Muscle of leg (tissue), 16 donors: ENCODE results near the gene RASSF1. TPM values are rescaled to one million over a fixed set of nuclear protein-coding genes. Genes with fewer than 3 reads are reported as not detected.
A peak's percentile ranks its signal among the peaks of the same experiment; 100 is the strongest.

Experiments used
- DNase-seq: peaks from one replicate; pipeline ENCODE4 v3.0.0; 2013
- H3K27ac ChIP-seq: one replicate; pipeline ENCODE4 v1.5.1; 2013; ENCODE audit warnings: mild to moderate bottlenecking, low read length, control low read depth
- H3K27me3 ChIP-seq: one replicate; pipeline ENCODE4 v1.6.1; 2013; ENCODE audit warnings: low read length; ENCODE audit not compliant: control insufficient read depth, insufficient read depth
- H3K36me3 ChIP-seq: one replicate; pipeline ENCODE4 v1.6.1; 2013; ENCODE audit warnings: low read length; ENCODE audit not compliant: control insufficient read depth, insufficient read depth
- H3K4me1 ChIP-seq: one replicate; pipeline ENCODE4 v1.6.1; 2013; ENCODE audit warnings: low read length; ENCODE audit not compliant: control insufficient read depth, insufficient read depth
- H3K4me3 ChIP-seq: one replicate; pipeline ENCODE4 v1.5.1; 2013; ENCODE audit warnings: low read length, control low read depth
- H3K9me3 ChIP-seq: replicated peaks from 2 replicates; pipeline ENCODE4 v1.6.1; 2013; ENCODE audit warnings: low read depth, low read length; ENCODE audit not compliant: control insufficient read depth
- WGBS: methylation state at CpG from one replicate; pipeline ENCODE4 v1.1.5; 2013; ENCODE audit warnings: missing lambda C conversion rate; ENCODE audit not compliant: insufficient coverage; 5-methylcytosine and 5-hydroxymethylcytosine counted together
- long read RNA-seq, 11 donors: transcript quantifications; one replicate each; lab custom pipeline, GENCODE V29; 2026
- polyA plus RNA-seq, 8 donors: library from polyadenylated mRNA; unstranded; fragments of 120-200 nt; gene quantifications; one replicate each; pipeline versions ENCODE4 v1.2.1 to v1.2.3, GENCODE V29; 2013; ENCODE audit warnings: inconsistent platforms in 1 of 8, low replicate concordance in 1 of 8; ENCODE audit not compliant: insufficient read length in 8 of 8, insufficient read depth in 1 of 8
- total RNA-seq: library from RNA; stranded (reverse); fragments of 120-200 nt; gene quantifications from one replicate; pipeline ENCODE4 v1.2.4, GENCODE V29; 2013

Gene RASSF1, protein sequence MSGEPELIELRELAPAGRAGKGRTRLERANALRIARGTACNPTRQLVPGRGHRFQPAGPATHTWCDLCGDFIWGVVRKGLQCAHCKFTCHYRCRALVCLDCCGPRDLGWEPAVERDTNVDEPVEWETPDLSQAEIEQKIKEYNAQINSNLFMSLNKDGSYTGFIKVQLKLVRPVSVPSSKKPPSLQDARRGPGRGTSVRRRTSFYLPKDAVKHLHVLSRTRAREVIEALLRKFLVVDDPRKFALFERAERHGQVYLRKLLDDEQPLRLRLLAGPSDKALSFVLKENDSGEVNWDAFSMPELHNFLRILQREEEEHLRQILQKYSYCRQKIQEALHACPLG
- 33.9 TPM for total RNA-seq
- polyA plus RNA-seq: 10 to 100 TPM; 34.9 to 47.7 (median 38.8) TPM
- long read RNA-seq, donor 1, transcript RASSF1-201 (5 exons, 1,757 nt): major isoform, 6 of 6 reads
- long read RNA-seq, donor 1, partial matches to known transcripts: 0 of 6 reads
- long read RNA-seq, donor 1, other reads (novel, unspliced or antisense): 0 of 6 reads
- long read RNA-seq, donor 2, partial matches to known transcripts: 0 of 2 reads
- long read RNA-seq, donor 2, other reads (novel, unspliced or antisense): 0 of 2 reads
- long read RNA-seq, donor 3, transcript RASSF1-201 (5 exons, 1,757 nt): major isoform, 17 of 20 reads
- long read RNA-seq, donor 3, partial matches to known transcripts: 0 of 20 reads
- long read RNA-seq, donor 3, other reads (novel, unspliced or antisense): 0 of 20 reads
- long read RNA-seq, donor 4, transcript RASSF1-201 (5 exons, 1,757 nt): major isoform, 5 of 5 reads
- long read RNA-seq, donor 4, partial matches to known transcripts: 0 of 5 reads
- long read RNA-seq, donor 4, other reads (novel, unspliced or antisense): 0 of 5 reads
- long read RNA-seq, donor 5, transcript RASSF1-203 (6 exons, 1,923 nt): minor isoform, 11 of 87 reads
- long read RNA-seq, donor 5, transcript RASSF1-201 (5 exons, 1,757 nt): major isoform, 39 of 87 reads
- long read RNA-seq, donor 5, partial matches to known transcripts: 35 of 87 reads
- long read RNA-seq, donor 5, other reads (novel, unspliced or antisense): 0 of 87 reads
- long read RNA-seq, donor 6, transcript RASSF1-201 (5 exons, 1,757 nt): major isoform, 16 of 21 reads
- long read RNA-seq, donor 6, transcript RASSF1-203 (6 exons, 1,923 nt): minor isoform, 5 of 21 reads
- long read RNA-seq, donor 6, partial matches to known transcripts: 0 of 21 reads
- long read RNA-seq, donor 6, other reads (novel, unspliced or antisense): 0 of 21 reads
- long read RNA-seq, donor 7, transcript RASSF1-203 (6 exons, 1,923 nt): minor isoform, 6 of 35 reads
- long read RNA-seq, donor 7, transcript RASSF1-201 (5 exons, 1,757 nt): major isoform, 15 of 35 reads
- long read RNA-seq, donor 7, partial matches to known transcripts: 12 of 35 reads
- long read RNA-seq, donor 7, other reads (novel, unspliced or antisense): 0 of 35 reads
- long read RNA-seq, donor 8, partial matches to known transcripts: 0 of 4 reads
- long read RNA-seq, donor 8, other reads (novel, unspliced or antisense): 0 of 4 reads
- long read RNA-seq, donor 9, transcript RASSF1-201 (5 exons, 1,757 nt): major isoform, 7 of 22 reads
- long read RNA-seq, donor 9, partial matches to known transcripts: 10 of 22 reads
- long read RNA-seq, donor 9, other reads (novel, unspliced or antisense): 0 of 22 reads
- long read RNA-seq, donor 10, transcript RASSF1-201 (5 exons, 1,757 nt): major isoform, 17 of 19 reads
- long read RNA-seq, donor 10, partial matches to known transcripts: 0 of 19 reads
- long read RNA-seq, donor 10, other reads (novel, unspliced or antisense): 0 of 19 reads
- long read RNA-seq, donor 11, transcript RASSF1-201 (5 exons, 1,757 nt): major isoform, 7 of 17 reads
- long read RNA-seq, donor 11, partial matches to known transcripts: 5 of 17 reads
- long read RNA-seq, donor 11, other reads (novel, unspliced or antisense): 0 of 17 reads

DNA sequence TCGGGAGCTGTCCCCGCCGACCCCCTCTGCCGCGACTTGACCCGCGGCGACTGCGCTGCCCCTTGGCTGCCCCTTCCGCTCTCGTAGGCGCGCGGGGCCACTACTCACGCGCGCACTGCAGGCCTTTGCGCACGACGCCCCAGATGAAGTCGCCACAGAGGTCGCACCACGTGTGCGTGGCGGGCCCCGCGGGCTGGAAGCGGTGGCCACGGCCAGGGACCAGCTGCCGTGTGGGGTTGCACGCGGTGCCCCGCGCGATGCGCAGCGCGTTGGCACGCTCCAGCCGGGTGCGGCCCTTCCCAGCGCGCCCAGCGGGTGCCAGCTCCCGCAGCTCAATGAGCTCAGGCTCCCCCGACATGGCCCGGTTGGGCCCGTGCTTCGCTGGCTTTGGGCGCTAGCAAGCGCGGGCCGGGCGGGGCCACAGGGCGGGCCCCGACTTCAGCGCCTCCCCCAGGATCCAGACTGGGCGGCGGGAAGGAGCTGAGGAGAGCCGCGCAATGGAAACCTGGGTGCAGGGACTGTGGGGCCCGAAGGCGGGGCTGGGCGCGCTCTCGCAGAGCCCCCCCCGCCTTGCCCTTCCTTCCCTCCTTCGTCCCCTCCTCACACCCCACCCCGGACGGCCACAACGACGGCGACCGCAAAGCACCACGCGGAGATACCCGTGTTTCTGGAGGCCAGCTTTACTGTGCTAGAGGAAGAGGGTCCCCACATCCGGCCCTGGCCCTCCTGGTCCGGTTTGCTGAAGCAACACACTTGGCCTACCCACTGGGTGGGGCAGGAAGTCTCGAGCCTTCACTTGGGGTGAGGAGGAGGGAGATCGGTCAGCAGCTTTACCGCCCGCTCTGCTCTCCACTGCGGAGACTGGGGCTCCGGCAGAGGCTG, at the start of gene RASSF1:
TSS of gene RASSF1 (minus strand) at position 389 of the 882 bp plus-strand sequence. CDS start at position 358, 31 bp downstream.
- Histone ChIP-seq H3K36me3 (peaks cover 4% of the 10 kb centered on the region), H3K27me3 (peaks cover 3% of the 10 kb centered on the region), H3K27ac (peak within 1 kb of the TSS; percentile 88), H3K4me1 (peaks cover 66% of the 10 kb centered on the region), H3K4me3 (peak within 1 kb of the TSS; percentile 58), H3K9me3 (no peaks in the 10 kb centered on the region)
- DNase-seq: peak; percentile 96
- WGBS: 2% methylated on average over 64 of the region's 85 CpGs

DNA sequence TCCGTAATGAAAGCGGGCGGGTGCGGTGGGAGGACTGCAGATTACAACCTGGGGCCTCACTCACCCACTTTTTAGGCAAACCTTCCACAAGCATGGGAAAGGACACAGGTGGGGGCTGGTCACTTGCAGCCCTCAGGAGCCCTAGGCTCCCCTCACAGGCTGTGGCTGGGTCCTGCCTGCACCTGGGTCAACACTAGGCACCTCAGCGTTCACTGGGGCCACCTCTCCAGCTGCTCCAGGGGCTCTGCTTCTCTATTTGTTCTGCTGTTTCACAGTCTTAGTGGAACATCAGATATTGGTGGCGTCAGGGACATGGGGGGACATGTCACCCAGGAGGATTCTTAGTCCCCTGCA, 48.8 kb upstream of the RASSF1 start:
- no peak for DNase-seq
- H3K27me3 ChIP-seq: no peaks in the 10 kb centered on the region
- H3K27ac ChIP-seq: no peak overlapping the region
- H3K4me3 ChIP-seq: no peak overlapping the region
- WGBS: 75% methylated on average over 2 of the region's 6 CpGs
- no peaks in the 10 kb centered on the region for H3K9me3 ChIP-seq
- no peaks in the 10 kb centered on the region for H3K36me3 ChIP-seq
- peaks cover 59% of the 10 kb centered on the region for H3K4me1 ChIP-seq

DNA sequence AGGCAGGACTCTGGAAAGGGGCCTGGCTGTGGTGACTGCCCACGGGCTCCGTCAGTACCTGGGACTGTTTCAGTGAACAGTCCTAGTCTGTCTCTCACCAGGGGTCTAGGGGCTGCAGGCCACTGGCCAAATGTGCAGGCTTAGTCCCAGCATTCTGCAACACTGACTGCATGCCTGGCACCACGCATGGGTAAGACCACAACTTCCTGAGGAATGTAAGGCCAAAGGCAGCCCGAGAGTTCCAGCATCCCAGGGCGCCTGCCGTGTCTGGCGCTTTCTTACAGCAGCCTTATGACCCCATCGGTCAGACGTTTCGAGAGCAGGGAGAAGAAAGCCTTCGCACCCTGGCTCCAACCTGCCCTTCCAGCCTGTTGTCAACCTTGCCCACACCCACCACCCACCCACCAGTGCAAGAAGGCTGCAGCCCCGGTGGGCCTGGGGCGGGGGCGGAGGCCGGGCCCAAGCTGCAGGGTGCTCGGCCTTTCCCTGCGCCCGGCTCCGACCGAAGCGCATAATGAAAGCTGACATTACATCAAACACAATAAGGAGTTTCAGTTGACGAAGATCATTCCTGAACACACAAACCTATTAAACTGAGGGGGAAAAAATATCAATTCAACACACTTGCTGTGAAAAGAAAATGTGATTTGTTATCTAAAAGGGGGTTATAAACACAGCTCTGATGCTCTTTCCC, 48.2 kb upstream of the RASSF1 start:
- DNase-seq: no peak
- WGBS: 63% methylated on average over 10 of the region's 22 CpGs
- H3K4me3 ChIP-seq: no peak overlapping the region
- H3K36me3 ChIP-seq: no peaks in the 10 kb centered on the region
- H3K9me3 ChIP-seq: no peaks in the 10 kb centered on the region
- no peak overlapping the region for H3K27ac ChIP-seq
- H3K4me1 ChIP-seq: peaks cover 59% of the 10 kb centered on the region
- H3K27me3 ChIP-seq: no peaks in the 10 kb centered on the region

DNA sequence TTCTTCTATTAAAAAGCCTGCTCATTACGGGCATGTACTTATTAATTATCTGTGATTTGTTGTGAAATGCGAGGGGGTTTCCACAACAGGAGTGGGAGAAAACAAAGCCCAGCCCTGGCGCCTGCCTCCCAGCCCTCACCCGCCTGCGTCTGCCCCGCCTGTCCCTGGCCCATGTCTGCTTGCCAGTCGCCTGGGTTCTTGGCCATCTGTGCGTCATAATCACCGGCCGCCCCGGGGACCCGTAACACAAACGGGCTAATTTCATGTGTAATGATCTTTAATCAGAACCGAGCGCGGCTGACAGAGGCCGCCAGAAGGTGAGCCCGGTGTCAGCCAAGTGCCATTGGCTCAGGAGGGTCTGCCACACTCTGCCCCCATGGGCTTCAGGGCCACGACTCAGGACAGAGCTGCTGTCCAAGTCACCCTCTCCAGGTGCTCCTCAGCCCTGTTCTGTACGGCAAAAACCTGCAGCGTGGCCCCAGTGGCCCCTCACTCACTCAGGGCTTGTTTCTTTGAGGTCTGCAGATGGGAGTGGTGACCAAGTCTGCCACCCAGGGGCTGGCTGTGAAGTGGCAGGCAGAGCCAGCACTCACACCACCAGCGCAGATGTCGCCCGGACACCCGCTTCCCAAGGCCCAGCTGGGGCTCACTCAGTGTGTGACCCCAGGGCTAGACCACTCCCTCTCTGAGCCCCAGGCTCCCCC, 47.5 kb upstream of the RASSF1 start:
- WGBS: 65% methylated on average over 17 of the region's 25 CpGs
- DNase-seq: no peak
- no peaks in the 10 kb centered on the region for H3K36me3 ChIP-seq
- no peaks in the 10 kb centered on the region for H3K9me3 ChIP-seq
- no peaks in the 10 kb centered on the region for H3K27me3 ChIP-seq
- peaks cover 57% of the 10 kb centered on the region for H3K4me1 ChIP-seq
- H3K4me3 ChIP-seq: no peak overlapping the region
- H3K27ac ChIP-seq: no peak overlapping the region

DNA sequence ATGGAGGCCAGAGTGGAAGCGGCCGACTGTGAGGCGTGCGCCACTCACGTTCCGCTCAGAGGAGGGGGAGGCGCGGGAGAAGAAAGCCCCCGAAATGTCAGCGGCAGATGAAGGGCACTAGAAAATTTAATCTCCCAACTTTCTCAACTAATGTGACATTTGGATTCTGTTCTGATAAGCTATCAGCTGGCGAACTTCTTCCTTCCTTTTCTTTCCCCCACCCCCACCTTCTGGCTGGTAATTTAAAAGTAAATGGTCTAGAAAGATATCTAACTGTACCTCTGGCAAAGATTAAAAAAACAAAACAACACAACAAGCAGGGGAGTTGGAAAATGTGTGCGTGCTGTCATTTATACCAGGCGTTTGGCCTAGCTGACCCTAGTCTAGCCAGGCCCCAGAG, 45.1 kb upstream of the RASSF1 start:
- WGBS: 73% methylated on average over 6 of the region's 13 CpGs
- Histone ChIP-seq H3K4me3 (no peak overlapping the region), H3K9me3 (no peaks in the 10 kb centered on the region), H3K27me3 (no peaks in the 10 kb centered on the region), H3K36me3 (no peaks in the 10 kb centered on the region), H3K27ac (no peak overlapping the region), H3K4me1 (peaks cover 47% of the 10 kb centered on the region)
- no peak for DNase-seq

DNA sequence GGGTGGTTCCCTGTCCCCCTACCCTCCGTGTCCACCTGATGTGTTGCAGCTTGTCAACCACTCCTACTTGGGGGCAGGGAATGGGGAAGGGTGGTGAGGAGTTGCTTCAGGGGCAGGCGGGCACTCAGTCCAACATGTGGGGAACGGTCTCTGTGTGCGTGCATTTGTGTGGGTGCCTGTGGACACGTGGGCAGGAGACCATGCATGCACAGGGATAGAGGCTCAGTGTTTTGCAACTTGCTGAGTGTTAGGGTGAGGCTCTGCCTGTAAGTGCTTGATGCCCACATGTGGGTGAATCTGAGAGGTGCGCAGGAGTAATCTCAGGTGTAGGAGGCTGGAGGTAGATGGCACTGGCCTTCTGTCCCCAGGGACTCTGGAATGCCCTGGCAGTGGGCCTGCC, 43.1 kb upstream of the RASSF1 start:
- DNase-seq: no peak
- Histone ChIP-seq H3K36me3 (no peaks in the 10 kb centered on the region), H3K9me3 (no peaks in the 10 kb centered on the region), H3K4me1 (peaks cover 34% of the 10 kb centered on the region), H3K4me3 (no peak overlapping the region), H3K27ac (no peak overlapping the region), H3K27me3 (no peaks in the 10 kb centered on the region)
- WGBS: 82% methylated on average over 5 of the region's 6 CpGs

DNA sequence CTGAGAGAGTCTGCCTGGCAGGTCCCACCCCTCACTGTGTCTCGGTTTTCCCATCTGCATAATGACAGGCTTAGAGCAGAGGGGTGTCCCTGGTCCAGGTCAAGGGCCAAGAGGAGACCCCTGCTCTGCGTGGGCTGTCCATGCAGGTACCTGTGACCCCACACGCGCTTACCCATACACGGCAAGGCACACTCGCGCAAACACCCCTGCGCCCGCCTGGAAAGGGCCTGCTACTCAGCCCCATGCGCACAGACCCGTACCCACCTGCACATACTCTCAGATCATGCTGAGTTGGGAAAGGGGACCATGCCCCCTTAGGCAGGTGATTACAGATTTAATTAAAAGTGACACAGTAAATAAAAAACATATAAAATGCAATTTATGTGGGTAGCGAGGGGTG, 42.1 kb upstream of the RASSF1 start:
- Histone ChIP-seq H3K27me3 (no peaks in the 10 kb centered on the region), H3K9me3 (no peaks in the 10 kb centered on the region), H3K27ac (peak overlapping the region; percentile 47), H3K36me3 (no peaks in the 10 kb centered on the region), H3K4me3 (no peak overlapping the region), H3K4me1 (peaks cover 26% of the 10 kb centered on the region)
- DNase-seq: no peak
- WGBS: 64% methylated on average over 7 of the region's 12 CpGs

DNA sequence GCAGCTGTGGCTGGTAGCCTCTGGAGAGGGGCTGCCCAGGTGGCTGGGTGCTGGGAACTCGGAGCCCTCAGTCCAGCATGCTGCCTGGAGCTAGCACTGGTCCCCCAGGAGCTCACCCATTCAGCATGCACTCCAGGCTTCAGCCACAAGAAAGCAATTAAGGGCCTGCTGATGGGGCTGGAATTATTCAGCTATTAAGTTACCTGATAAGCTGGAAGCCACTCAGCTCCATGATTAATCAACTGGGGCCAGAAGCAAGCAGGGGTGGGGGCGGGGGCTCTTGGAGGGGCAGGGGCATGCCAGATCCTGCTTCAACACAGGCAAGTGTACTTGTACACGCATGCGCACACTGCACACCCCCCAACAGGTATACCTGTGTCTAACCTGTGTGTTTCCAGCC, 40.7 kb upstream of the RASSF1 start:
- no peak for DNase-seq
- WGBS: 96% methylated on average over 2 of the region's 4 CpGs
- Histone ChIP-seq H3K36me3 (no peaks in the 10 kb centered on the region), H3K9me3 (no peaks in the 10 kb centered on the region), H3K27me3 (no peaks in the 10 kb centered on the region), H3K27ac (no peak overlapping the region), H3K4me3 (no peak overlapping the region), H3K4me1 (peaks cover 21% of the 10 kb centered on the region)
